Stomach (tissue), 4 donors: ENCODE results near the gene DDAH1.

ENCODE experiments used
- CTCF ChIP-seq, 7 experiments: fragments of 450-650 bp in 4 of 7; fragments of 200-600 bp in 3 of 7; sonication (generic) in 3 of 7; IDR thresholded peaks; one replicate each; pipeline ENCODE4 v1.5.1; 2016 to 2019; ENCODE audit warnings: antibody characterized with exemption in 7 of 7, control low read depth in 2 of 7, mild to moderate bottlenecking in 1 of 7
- POLR2A ChIP-seq, 4 donors: fragments of 450-650 bp; IDR thresholded peaks; one replicate each; pipeline ENCODE4 v1.6.1; 2016; ENCODE audit warnings: antibody characterized with exemption in 4 of 4, control low read depth in 2 of 4, mild to moderate bottlenecking in 1 of 4, moderate library complexity in 1 of 4

DNA sequence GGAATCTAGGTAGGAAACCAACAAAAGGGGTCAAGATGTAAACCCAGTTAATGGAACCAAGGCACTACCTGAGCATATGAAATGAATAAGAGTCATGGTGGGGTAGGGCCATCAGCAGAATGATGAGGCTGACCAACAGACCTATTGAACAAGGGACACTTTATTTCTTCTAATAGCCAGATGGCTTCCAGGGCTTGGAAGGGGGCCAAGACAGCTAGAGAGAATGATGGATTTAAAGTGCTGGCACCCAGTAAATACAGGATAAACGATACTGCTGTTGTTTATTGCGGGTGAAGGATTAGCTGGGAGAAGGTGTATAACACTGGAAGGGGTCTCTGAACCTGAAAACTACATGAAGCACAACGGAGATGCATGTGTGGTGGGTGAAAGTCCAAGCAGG lies 15.6 kb downstream of the DDAH1 start:
- TF ChIP-seq POLR2A (IDR thresholded peaks at IDR 0.05) (no peak), CTCF (IDR thresholded peaks at IDR 0.05) (no peak)
